ENCODE results near the gene ZNF582.

ZNF582 gene

DNA sequence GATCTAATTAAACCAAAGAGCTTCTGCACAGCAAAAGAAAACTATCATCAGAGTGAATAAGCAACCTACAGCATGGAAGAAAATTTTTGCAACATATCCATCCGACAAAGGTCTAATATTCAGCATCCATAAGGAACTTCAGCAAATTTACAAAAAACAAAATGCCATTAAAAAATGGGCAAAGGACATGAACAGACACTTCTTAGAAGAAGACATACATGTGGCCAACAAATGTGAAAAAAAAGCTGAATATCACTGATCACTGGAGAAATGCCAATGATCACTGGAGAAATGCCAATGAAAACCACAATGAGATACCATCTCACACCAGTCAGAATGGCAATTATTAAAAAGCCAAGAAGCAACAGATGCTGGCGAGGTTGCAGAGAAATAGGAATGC lies 32.5 kb downstream of the ZNF582 start:
- ChIA-PET CTCF (no interaction called here), POLR2A (no interaction called here)
- DNase-seq (ENCODE audit: extremely low spot score), result no peak
- TF ChIP-seq, protein P1, sequence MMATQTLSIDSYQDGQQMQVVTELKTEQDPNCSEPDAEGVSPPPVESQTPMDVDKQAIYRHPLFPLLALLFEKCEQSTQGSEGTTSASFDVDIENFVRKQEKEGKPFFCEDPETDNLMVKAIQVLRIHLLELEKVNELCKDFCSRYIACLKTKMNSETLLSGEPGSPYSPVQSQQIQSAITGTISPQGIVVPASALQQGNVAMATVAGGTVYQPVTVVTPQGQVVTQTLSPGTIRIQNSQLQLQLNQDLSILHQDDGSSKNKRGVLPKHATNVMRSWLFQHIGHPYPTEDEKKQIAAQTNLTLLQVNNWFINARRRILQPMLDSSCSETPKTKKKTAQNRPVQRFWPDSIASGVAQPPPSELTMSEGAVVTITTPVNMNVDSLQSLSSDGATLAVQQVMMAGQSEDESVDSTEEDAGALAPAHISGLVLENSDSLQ (IDR thresholded peaks at IDR 0.05), result no peak
- TF ChIP-seq ELF4 (IDR thresholded peaks at IDR 0.05) (no peak), LEF1 (IDR thresholded peaks at IDR 0.05; ENCODE audit: borderline replicate concordance) (no peak), NFRKB (IDR thresholded peaks at IDR 0.05) (no peak)

DNA sequence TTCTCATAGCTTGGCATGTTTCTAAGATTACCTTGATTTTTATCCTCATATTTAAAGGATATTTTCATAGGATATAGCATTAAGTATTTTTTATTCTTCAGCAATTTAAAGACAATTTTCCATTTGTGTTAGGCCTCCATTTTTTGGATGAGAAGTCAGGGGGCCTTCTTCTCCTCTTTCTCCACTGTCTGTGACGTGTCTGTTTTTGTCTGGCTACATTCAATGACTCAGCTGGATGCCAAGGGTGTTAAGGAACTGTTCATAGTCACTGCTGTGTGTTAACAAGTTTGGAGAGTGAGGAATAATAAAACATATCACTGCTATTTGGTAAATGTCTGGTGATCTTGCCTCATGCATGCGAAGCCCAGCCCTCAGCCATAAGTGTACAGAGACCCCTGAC lies 36.4 kb downstream of the ZNF582 start:
- no peak for TF ChIP-seq L3MBTL2 (conservative IDR thresholded peaks at IDR 0.05)
- TF ChIP-seq FOXK2 (IDR thresholded peaks at IDR 0.05), result no peak
- no peak for TF ChIP-seq FOXM1 (IDR thresholded peaks at IDR 0.05; ENCODE audit: borderline replicate concordance)
- TF ChIP-seq NFRKB (IDR thresholded peaks at IDR 0.05), result no peak
- no peak for TF ChIP-seq ELF4 (IDR thresholded peaks at IDR 0.05)
- TF ChIP-seq ZNF384 (IDR thresholded peaks at IDR 0.05), result no peak
- no peak for DNase-seq (ENCODE audit: extremely low spot score)
- ChIA-PET POLR2A (no interaction called here), CTCF (no interaction called here)

DNA sequence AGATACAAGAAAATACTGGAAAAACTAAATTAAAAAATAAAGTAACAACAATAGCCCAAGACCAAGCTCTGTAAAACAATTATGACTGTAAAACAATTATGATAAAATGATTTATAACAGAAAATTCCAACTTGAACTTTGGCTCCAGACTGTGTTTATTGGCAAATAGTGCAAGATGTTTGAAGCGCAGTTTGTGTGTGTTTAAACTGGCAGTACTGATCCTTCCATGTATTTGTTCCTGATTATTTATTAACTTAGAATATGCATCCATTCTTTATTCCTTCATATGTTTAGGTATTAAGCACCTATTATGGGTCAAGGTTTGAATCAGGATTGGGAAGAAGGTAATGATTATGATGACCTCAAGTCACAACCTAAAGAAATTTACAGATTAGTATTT lies 37.8 kb downstream of the ZNF582 start:
- ChIA-PET POLR2A (no interaction called here), CTCF (no interaction called here)
- no peak for TF ChIP-seq SUZ12 (IDR thresholded peaks at IDR 0.05)
- TF ChIP-seq ZNF384 (IDR thresholded peaks at IDR 0.05), result no peak
- no peak for TF ChIP-seq FOXA1 (IDR thresholded peaks at IDR 0.05)
- TF ChIP-seq CTBP1 (IDR thresholded peaks at IDR 0.05; ENCODE audit: borderline replicate concordance), result no peak
- TF ChIP-seq, protein P1 (IDR thresholded peaks at IDR 0.05), result no peak
- no peak for DNase-seq (ENCODE audit: extremely low spot score)

DNA sequence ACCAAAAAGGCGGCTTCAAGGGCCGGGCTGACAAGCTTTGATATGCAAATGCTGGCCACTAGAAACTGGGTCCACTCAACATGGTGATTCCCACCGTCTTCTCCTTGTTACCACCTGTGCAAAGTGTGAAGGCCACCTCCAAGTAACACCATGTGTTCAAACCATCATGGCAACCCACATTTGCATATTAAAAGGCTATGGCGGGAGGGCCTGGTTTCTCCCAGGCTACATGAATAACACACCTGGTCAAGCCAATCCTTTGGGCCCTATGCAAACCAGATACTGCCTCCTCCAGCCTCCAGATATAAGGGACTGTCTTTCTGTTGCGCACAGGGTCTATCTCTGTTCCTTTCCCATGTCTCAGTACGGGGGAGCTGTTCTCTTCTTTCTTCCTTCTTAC lies 42.1 kb downstream of the ZNF582 start:
- CTCF ChIA-PET, result no interaction called here
- POLR2A ChIA-PET, result no interaction called here
- TF ChIP-seq NFRKB (IDR thresholded peaks at IDR 0.05) (no peak), TARDBP (IDR thresholded peaks at IDR 0.05) (no peak), FOXA1 (IDR thresholded peaks at IDR 0.05) (no peak), ZNF384 (IDR thresholded peaks at IDR 0.05) (no peak), SUZ12 (IDR thresholded peaks at IDR 0.05) (no peak), ELF4 (IDR thresholded peaks at IDR 0.05) (no peak), L3MBTL2 (conservative IDR thresholded peaks at IDR 0.05) (no peak), CTBP1 (IDR thresholded peaks at IDR 0.05; ENCODE audit: borderline replicate concordance) (no peak), HDGF (IDR thresholded peaks at IDR 0.05; ENCODE audit: borderline replicate concordance) (no peak), SP1 (IDR thresholded peaks at IDR 0.05) (no peak), BHLHE40 (IDR thresholded peaks at IDR 0.05; ENCODE audit: borderline replicate concordance) (no peak), ARNT (IDR thresholded peaks at IDR 0.05) (no peak), FOXK2 (IDR thresholded peaks at IDR 0.05) (no peak)
- TF ChIP-seq, protein P1 (IDR thresholded peaks at IDR 0.05), result no peak
- no peak for DNase-seq (ENCODE audit: extremely low spot score)

DNA sequence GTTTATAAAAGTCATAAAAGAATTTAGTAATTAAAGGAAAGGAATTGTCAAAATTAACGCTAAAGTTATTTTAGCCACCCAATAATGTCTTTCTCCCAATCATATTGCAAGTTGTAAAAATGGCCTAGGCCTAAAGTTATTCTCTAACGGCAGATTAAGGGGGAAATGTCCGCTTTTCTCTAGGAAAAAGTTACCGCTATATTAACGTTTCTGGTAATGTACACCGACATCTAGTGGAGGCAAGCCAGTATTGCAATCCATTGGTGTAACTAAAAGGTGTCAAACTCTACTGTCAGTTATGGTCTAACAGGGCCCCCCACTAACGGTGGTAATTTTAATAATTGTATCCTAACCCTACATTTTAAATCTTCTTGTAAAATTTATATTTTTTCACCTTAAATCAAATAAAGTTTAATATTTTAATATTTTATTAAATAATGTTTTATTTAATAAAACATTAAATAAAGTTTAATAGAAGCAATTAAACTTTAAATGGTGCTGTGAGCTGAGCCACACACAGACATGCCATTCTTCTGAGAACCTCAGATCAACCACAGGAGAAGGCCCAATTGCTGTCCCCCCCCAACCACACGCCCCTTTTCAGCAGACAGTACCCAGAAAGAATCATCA lies 42.8 kb downstream of the ZNF582 start:
- ChIA-PET POLR2A (no interaction called here), CTCF (no interaction called here)
- DNase-seq (ENCODE audit: extremely low spot score), result no peak
- TF ChIP-seq FOXK2 (IDR thresholded peaks at IDR 0.05) (no peak), L3MBTL2 (conservative IDR thresholded peaks at IDR 0.05) (no peak), LEF1 (IDR thresholded peaks at IDR 0.05; ENCODE audit: borderline replicate concordance) (no peak), ZNF384 (IDR thresholded peaks at IDR 0.05) (no peak), FOXM1 (IDR thresholded peaks at IDR 0.05; ENCODE audit: borderline replicate concordance) (no peak), NFRKB (IDR thresholded peaks at IDR 0.05) (no peak), SP1 (IDR thresholded peaks at IDR 0.05) (no peak), TARDBP (IDR thresholded peaks at IDR 0.05) (no peak), HDGF (IDR thresholded peaks at IDR 0.05; ENCODE audit: borderline replicate concordance) (no peak), ELF4 (IDR thresholded peaks at IDR 0.05) (no peak), SUZ12 (IDR thresholded peaks at IDR 0.05) (no peak), FOXA1 (IDR thresholded peaks at IDR 0.05) (no peak), CTBP1 (IDR thresholded peaks at IDR 0.05; ENCODE audit: borderline replicate concordance) (no peak), BHLHE40 (IDR thresholded peaks at IDR 0.05; ENCODE audit: borderline replicate concordance) (no peak), ARNT (IDR thresholded peaks at IDR 0.05) (no peak)
- TF ChIP-seq, protein P1 (IDR thresholded peaks at IDR 0.05), result no peak

DNA sequence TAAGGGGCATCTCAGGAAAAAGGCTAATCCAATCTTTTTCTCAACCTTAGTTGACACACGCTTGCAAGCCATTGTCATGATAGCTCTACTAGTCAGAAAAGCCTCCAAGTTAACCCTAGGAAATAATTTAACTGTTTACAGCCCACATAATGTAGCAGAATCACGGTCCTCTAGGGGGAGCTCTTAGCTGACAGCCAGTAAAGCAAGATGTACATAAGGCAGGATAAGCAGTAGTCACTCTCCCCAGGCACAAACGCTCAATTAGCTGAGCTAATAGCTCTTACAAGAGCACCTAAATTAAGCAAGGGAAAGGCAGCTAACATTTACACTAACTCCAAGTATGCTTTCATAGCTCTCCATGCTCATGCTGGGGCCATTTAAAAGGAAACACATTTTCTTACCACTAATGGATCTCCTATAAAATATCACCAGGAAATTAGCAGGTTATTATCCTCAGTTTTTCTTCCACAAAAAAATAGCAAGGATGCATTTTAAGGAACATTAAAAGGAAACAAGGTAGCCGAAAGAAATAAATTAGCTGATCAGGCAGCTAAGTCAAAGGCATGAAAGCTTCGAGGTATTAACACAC lies 45.0 kb downstream of the ZNF582 start:
- CTCF ChIA-PET, result interaction anchor here (0.7 kb wide), 1 partner anchor 26 kb away, joined by 3 read pairs; no protein-coding TSS in a partner anchor
- TF ChIP-seq HDGF (IDR thresholded peaks at IDR 0.05; ENCODE audit: borderline replicate concordance), result no peak
- TF ChIP-seq TARDBP (IDR thresholded peaks at IDR 0.05), result no peak
- no peak for TF ChIP-seq ARNT (IDR thresholded peaks at IDR 0.05)
- no peak for TF ChIP-seq FOXK2 (IDR thresholded peaks at IDR 0.05)
- no peak for TF ChIP-seq ELF4 (IDR thresholded peaks at IDR 0.05)
- TF ChIP-seq, protein P1 (IDR thresholded peaks at IDR 0.05), result no peak
- TF ChIP-seq FOXM1 (IDR thresholded peaks at IDR 0.05; ENCODE audit: borderline replicate concordance), result no peak
- TF ChIP-seq CTBP1 (IDR thresholded peaks at IDR 0.05; ENCODE audit: borderline replicate concordance), result no peak
- POLR2A ChIA-PET, result interaction anchor here (1.0 kb wide), 1 partner anchor 33 kb away, joined by 3 read pairs; no protein-coding TSS in a partner anchor
- no peak for DNase-seq (ENCODE audit: extremely low spot score)

All from HEK293T (cell line).